Glutamatergic neuron (in vitro differentiated cells): ENCODE measurements around the gene CLPTM1L. TPM values are rescaled to one million over a fixed set of nuclear protein-coding genes. Genes with fewer than 3 reads are reported as not detected.
"Not testable (repeated sequence)": the region's sequence is repeated elsewhere in the genome, so short reads cannot be mapped to it uniquely, and the experiment has no call there.

ENCODE experiments used
- DNase-seq: peaks from one replicate; pipeline ENCODE4 v3.0.0; 2022
- H3K27ac Mint-ChIP-seq: one replicate; pipeline ENCODE4 v1.8.0; 2020; ENCODE audit warnings: mild to moderate bottlenecking, mixed read lengths, inconsistent platforms; ENCODE audit not compliant: unreplicated experiment
- H3K27me3 Mint-ChIP-seq: one replicate; pipeline ENCODE4 v1.8.0; 2020; ENCODE audit warnings: mild to moderate bottlenecking, moderate library complexity, mixed read lengths, inconsistent platforms; ENCODE audit not compliant: unreplicated experiment
- H3K36me3 Mint-ChIP-seq: one replicate; pipeline ENCODE4 v1.8.0; 2020; ENCODE audit warnings: mild to moderate bottlenecking, mixed read lengths, inconsistent platforms; ENCODE audit not compliant: unreplicated experiment
- H3K4me1 Mint-ChIP-seq: one replicate; pipeline ENCODE4 v1.8.0; 2020; ENCODE audit warnings: mild to moderate bottlenecking, low read depth, mixed read lengths, inconsistent platforms; ENCODE audit not compliant: unreplicated experiment
- H3K4me3 Mint-ChIP-seq: one replicate; pipeline ENCODE4 v1.8.0; 2020; ENCODE audit warnings: mild to moderate bottlenecking, mixed read lengths, inconsistent platforms; ENCODE audit not compliant: unreplicated experiment
- H3K9me3 Mint-ChIP-seq: one replicate; pipeline ENCODE4 v1.8.0; 2020; ENCODE audit warnings: mild to moderate bottlenecking, moderate library complexity, mixed read lengths, inconsistent platforms; ENCODE audit not compliant: unreplicated experiment
- total RNA-seq: library from RNA; stranded (reverse); fragmentation: NEBNext Ultra II Directional; extraction: Animal tissue kit (Norgen Biotek cat#: 25700); gene quantifications from one replicate; pipeline ENCODE4 v1.2.1, GENCODE V29; 2021; ENCODE audit not compliant: unreplicated experiment
- TF ChIP-seq, protein P1 (sequence below): fragments of 200-600 bp; sonication (generic); IDR thresholded peaks from one replicate; pipeline ENCODE4 v1.5.0; 2021; ENCODE audit not compliant: partially characterized antibody, unreplicated experiment

CLPTM1L gene
- total RNA-seq, 1 donor from 2014 or later = 95.2 TPM

GRCh38 chr5:1335540-1336095 is 9.3 kb downstream of the CLPTM1L start:
- Mint-ChIP-seq H3K36me3 (no peaks in the 10 kb centered on the region), H3K27me3 (peaks cover 3% of the 10 kb centered on the region), H3K9me3 (peaks cover 2% of the 10 kb centered on the region), H3K4me1 (no peaks in the 10 kb centered on the region), H3K27ac (no peak overlapping the region), H3K4me3 (no peak overlapping the region)
- DNase-seq = no peak
- TF ChIP-seq, protein P1, sequence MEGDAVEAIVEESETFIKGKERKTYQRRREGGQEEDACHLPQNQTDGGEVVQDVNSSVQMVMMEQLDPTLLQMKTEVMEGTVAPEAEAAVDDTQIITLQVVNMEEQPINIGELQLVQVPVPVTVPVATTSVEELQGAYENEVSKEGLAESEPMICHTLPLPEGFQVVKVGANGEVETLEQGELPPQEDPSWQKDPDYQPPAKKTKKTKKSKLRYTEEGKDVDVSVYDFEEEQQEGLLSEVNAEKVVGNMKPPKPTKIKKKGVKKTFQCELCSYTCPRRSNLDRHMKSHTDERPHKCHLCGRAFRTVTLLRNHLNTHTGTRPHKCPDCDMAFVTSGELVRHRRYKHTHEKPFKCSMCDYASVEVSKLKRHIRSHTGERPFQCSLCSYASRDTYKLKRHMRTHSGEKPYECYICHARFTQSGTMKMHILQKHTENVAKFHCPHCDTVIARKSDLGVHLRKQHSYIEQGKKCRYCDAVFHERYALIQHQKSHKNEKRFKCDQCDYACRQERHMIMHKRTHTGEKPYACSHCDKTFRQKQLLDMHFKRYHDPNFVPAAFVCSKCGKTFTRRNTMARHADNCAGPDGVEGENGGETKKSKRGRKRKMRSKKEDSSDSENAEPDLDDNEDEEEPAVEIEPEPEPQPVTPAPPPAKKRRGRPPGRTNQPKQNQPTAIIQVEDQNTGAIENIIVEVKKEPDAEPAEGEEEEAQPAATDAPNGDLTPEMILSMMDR = no peak

DNA sequence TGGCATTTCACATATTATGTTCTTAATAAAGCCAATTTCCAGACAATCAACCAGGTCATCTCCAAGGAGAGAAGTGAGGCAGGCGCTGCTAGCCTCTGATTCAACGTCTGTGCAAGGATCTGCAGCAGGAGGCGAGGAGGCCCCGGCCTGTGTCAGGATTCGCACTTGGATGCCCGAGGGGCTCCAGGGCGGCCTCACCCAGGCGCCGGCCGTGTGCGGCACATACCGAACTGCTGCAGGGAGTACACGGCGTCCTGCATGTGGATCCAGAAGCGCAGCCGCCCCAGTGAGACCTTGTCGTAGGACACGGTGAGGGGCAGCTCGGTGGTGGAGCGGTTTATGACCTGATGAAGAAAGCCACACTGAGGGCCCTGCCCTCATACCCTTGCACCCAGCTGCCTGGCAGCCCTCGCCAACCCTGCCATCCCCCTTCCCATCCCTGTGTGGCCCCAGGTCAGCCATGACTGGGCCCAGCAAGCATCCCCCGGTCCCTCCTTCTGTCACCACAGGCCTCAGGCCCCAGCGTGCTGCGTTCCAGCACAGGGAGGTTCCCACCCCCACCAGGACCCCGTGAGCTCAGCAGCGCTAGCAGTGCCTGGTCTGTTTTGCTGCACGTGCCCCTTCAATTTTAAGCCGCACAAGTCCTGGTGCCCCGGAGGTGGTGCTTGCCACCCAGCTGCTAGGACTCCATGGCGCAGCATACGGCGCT is 9.9 kb downstream of the CLPTM1L start:
- no peaks in the 10 kb centered on the region for H3K4me1 Mint-ChIP-seq
- peaks cover 2% of the 10 kb centered on the region for H3K27me3 Mint-ChIP-seq
- TF ChIP-seq, protein P1 = no peak
- no peaks in the 10 kb centered on the region for H3K36me3 Mint-ChIP-seq
- H3K9me3 Mint-ChIP-seq = peaks cover 2% of the 10 kb centered on the region
- DNase-seq = no peak
- no peak overlapping the region for H3K4me3 Mint-ChIP-seq
- no peak overlapping the region for H3K27ac Mint-ChIP-seq

- no peaks in the 10 kb centered on the region for H3K4me1 Mint-ChIP-seq
- H3K27me3 Mint-ChIP-seq = peaks cover 2% of the 10 kb centered on the region
- no peak for DNase-seq
- H3K36me3 Mint-ChIP-seq = no peaks in the 10 kb centered on the region
- peaks cover 2% of the 10 kb centered on the region for H3K9me3 Mint-ChIP-seq
- H3K27ac Mint-ChIP-seq = no peak overlapping the region
- H3K4me3 Mint-ChIP-seq = no peak overlapping the region
- TF ChIP-seq, protein P1 = no peak
These were observed 10.9 kb downstream of the CLPTM1L start for GRCh38 chr5:1333986-1334385.

DNA sequence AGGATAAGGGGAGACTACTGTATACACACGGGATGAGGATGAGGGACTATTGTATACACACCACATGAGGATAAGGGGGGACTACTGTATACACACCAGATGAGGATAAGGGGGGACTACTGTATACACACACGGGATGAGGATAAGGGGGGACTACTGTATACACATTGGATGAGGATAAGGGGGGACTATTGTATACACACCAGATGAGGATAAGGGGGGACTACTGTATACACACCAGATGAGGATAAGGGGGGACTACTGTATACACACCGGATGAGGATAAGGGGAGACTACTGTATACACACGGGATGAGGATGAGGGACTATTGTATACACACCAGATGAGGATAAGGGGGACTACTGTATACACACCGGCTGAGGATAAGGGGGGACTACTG is 11.6 kb downstream of the CLPTM1L start:
- H3K4me1 Mint-ChIP-seq, H3K36me3 Mint-ChIP-seq, H3K27me3 Mint-ChIP-seq, H3K9me3 Mint-ChIP-seq, H3K4me3 Mint-ChIP-seq, H3K27ac Mint-ChIP-seq, DNase-seq: not testable (repeated sequence)

DNA sequence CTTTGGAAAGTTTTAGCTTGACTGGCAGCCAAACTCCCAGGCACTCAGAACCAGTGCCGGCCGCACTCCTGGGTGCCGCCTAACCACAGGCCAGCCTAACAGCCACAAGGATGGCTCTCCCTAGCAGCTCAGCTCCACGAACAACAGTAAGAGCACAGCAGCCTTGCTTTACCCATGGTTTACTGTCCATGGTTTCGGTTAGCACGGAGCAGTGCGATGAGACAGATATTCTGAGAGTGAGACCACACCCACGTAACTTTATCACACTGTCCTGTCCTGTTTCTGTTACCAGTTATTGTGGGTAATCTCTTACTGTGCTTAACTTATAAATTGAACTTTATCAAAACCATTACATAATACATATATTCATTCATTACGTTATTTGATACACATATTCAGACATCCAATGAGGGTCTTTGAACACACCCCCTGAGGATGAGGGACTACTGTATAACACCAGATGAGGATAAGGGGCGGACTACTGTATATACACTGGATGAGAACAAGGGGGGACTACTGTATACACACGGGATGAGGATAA is 12.4 kb downstream of the CLPTM1L start:
- TF ChIP-seq, protein P1 = no peak
- Mint-ChIP-seq H3K4me1 (peaks cover 3% of the 10 kb centered on the region), H3K36me3 (peaks cover 6% of the 10 kb centered on the region), H3K27ac (no peak overlapping the region), H3K27me3 (peaks cover 7% of the 10 kb centered on the region), H3K4me3 (no peak overlapping the region), H3K9me3 (peaks cover 3% of the 10 kb centered on the region)
- DNase-seq = no peak
